T-helper 2 cell treated with Interferon-gamma antibody and Interleukin-4, amounts not matched to agents 5 μg/mL and 100 μg/mL, for 36 hours (primary cell): ENCODE measurements around the gene KRT17.
"Not testable (repeated sequence)": the region's sequence is repeated elsewhere in the genome, so short reads cannot be mapped to it uniquely, and the experiment has no call there.

ENCODE experiments used
- DNase-seq: peaks from one replicate; pipeline ENCODE4 v3.0.0; 2021; ENCODE audit warnings: low spot score
- H3K27ac Mint-ChIP-seq: one replicate; pipeline ENCODE4 v1.8.0; 2021; ENCODE audit warnings: mild to moderate bottlenecking, mixed read lengths
- H3K27me3 Mint-ChIP-seq: one replicate; pipeline ENCODE4 v1.8.0; 2021; ENCODE audit warnings: low read depth, mixed read lengths
- H3K36me3 Mint-ChIP-seq: one replicate; pipeline ENCODE4 v1.8.0; 2021; ENCODE audit warnings: low read depth, mixed read lengths
- H3K4me1 Mint-ChIP-seq: one replicate; pipeline ENCODE4 v1.8.0; 2021; ENCODE audit warnings: low read depth, mixed read lengths
- H3K4me3 Mint-ChIP-seq: one replicate; pipeline ENCODE4 v1.8.0; 2022; ENCODE audit warnings: mild to moderate bottlenecking, moderate library complexity, mixed read lengths
- H3K9me3 Mint-ChIP-seq: one replicate; pipeline ENCODE4 v1.8.0; 2021; ENCODE audit warnings: mixed read lengths

KRT17 gene

GRCh38 chr17:41622340-41623183 lies 1.8 kb downstream of the KRT17 start:
- not testable (repeated sequence) for H3K27ac Mint-ChIP-seq, H3K4me1 Mint-ChIP-seq, DNase-seq, H3K36me3 Mint-ChIP-seq, H3K27me3 Mint-ChIP-seq, H3K9me3 Mint-ChIP-seq, H3K4me3 Mint-ChIP-seq

GRCh38 chr17:41621916-41622315 lies 2.5 kb downstream of the KRT17 start:
- Mint-ChIP-seq H3K4me3 (no peak overlapping the region), H3K27ac (no peak overlapping the region), H3K36me3 (no peaks in the 10 kb centered on the region), H3K27me3 (peaks cover 2% of the 10 kb centered on the region), H3K4me1 (no peaks in the 10 kb centered on the region), H3K9me3 (no peaks in the 10 kb centered on the region)
- no peak for DNase-seq

DNA sequence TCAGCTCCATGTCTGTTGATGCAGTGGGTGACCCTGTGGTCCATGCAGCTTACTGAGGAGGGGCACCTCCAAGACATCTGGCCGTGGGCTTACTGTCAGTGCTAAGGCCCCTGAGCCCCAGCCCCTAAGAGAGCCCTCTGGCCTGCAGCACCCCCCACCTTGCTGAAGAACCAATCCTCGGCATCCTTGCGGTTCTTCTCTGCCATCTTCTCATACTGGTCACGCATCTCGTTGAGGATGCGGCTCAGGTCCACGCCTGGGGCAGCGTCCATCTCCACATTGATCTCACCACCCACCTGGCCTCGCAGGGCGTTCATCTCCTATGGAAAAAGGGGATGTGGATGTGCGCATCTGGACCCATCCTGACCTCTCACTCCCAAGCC lies 2.9 kb downstream of the KRT17 start:
- DNase-seq, H3K27me3 Mint-ChIP-seq, H3K27ac Mint-ChIP-seq, H3K4me3 Mint-ChIP-seq, H3K36me3 Mint-ChIP-seq, H3K4me1 Mint-ChIP-seq, H3K9me3 Mint-ChIP-seq: not testable (repeated sequence)

DNA sequence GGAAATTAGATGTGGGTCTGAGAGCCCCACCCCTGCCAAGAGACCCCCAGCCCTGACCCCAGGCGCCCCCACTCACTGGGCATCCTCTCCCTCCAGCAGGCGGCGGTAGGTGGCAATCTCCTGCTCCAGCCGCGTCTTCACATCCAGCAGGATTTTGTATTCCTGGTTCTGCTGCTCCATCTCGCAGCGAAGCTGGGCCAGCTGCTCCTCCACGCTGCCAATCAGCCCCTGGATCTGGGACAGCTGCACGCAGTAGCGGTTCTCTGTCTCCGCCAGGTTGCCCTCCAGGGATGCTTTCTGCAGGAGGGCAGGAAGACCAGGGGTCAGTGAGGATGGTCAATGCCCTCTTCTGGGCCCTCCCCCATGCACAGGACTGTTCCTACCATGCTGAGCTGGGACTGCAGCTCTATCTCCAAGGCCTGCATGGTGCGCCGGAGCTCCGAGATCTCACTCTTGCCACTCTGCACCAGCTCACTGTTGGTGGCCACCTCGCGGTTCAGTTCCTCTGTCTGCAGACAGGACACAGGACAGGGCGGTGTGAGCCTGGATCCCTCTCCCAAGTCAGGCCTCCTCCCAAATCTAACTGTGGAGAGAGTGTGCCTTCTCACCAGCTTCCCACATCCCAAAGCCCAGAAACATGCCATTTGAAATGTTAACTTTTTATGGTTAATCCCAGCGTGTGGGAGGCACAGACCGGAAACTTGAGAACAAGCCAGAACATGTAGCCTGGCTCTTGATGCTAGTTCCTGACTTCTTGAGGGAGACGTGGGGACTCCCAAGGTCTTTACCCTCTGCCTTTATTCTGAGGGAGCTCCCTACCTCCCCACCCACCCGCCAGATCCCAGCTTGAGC lies 3.6 kb downstream of the KRT17 start:
- no peak overlapping the region for H3K27ac Mint-ChIP-seq
- no peaks in the 10 kb centered on the region for H3K4me1 Mint-ChIP-seq
- no peak overlapping the region for H3K4me3 Mint-ChIP-seq
- H3K9me3 Mint-ChIP-seq, result no peaks in the 10 kb centered on the region
- H3K27me3 Mint-ChIP-seq, result peaks cover 2% of the 10 kb centered on the region
- DNase-seq, result no peak
- no peaks in the 10 kb centered on the region for H3K36me3 Mint-ChIP-seq

GRCh38 chr17:41619927-41620582 lies 4.3 kb downstream of the KRT17 start:
- not testable (repeated sequence) for H3K27me3 Mint-ChIP-seq, H3K4me3 Mint-ChIP-seq, H3K4me1 Mint-ChIP-seq, H3K9me3 Mint-ChIP-seq, H3K27ac Mint-ChIP-seq, H3K36me3 Mint-ChIP-seq, DNase-seq

DNA sequence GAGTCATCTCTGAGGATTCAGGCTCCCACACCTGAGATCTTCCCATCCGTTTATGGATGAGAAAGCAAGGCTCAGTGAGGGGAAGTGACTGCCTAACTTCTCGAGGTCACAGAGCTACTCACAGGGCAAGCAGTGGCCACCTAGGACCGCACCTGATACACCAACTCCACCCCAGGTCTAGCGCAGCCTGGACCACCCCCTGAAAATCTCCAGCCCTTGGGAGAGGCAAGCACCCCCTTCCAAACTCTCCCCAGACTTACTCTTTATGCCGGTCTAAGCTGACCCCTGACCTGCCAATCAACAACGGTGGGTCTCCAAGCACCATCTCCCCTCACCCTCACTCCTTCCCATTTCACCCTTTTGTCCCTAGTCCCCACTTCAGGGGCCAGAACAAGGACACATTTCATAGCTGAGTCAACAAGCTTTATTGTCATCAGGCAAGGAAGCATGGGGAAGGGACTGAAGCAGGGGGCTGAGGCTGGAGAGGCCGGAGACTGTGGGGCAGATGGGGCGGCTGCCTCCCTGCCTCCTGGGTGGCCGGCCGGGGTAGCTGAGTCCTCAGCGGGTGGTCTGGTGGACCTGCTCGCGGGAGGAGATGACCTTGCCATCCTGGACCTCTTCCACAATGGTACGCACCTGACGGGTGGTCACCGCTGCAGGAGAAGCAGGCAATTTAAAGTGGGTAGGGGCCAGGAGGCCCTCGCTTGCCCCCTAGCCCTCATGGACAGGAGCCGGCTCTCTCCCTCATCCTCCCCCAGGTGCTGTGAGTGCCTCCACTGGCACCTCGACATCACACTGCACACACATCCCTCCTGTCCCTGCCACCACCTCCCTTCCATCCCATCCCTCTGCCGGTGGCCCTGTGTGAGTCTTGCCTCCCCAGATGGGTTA lies 5.1 kb downstream of the KRT17 start:
- Mint-ChIP-seq H3K9me3 (no peaks in the 10 kb centered on the region), H3K36me3 (no peaks in the 10 kb centered on the region), H3K27ac (no peak overlapping the region), H3K27me3 (peaks cover 2% of the 10 kb centered on the region), H3K4me3 (no peak overlapping the region), H3K4me1 (no peaks in the 10 kb centered on the region)
- DNase-seq, result no peak

DNA sequence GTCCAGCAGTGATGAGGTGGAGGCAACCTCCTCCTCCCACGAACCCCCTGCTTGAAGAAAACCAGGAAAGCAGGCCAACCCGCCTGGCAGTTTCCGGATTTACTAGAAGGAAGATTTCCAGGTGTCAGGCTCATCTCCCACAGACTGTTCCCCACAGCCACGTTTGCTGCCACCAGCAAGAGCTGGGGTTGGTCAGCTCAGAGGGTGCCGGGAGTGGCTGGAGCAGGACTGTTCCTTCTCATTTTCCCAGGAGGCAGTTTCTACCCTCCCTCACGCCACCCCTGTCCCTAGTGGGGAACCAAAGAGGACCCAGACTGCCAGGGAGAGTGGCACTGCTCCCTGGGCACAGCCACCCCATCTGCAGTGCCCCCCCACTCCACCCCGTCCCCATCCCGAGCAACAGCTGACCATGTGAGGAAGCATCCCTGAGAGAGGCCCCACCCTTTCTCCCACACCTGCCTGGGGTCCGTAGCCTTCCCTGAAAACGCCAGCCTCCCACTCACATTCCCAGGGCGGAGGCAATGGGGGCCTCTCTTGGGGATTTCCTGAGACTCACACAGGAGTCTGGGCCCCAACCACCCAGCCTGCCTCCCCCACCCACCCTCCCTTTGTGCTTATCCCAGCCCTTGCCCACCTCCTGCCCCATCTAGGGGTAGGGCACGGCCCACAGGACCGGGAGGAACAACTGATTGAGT lies 5.9 kb downstream of the KRT17 start:
- Mint-ChIP-seq H3K27ac (no peak overlapping the region), H3K27me3 (peaks cover 2% of the 10 kb centered on the region), H3K4me1 (no peaks in the 10 kb centered on the region), H3K9me3 (no peaks in the 10 kb centered on the region), H3K4me3 (no peak overlapping the region), H3K36me3 (no peaks in the 10 kb centered on the region)
- DNase-seq, result no peak

DNA sequence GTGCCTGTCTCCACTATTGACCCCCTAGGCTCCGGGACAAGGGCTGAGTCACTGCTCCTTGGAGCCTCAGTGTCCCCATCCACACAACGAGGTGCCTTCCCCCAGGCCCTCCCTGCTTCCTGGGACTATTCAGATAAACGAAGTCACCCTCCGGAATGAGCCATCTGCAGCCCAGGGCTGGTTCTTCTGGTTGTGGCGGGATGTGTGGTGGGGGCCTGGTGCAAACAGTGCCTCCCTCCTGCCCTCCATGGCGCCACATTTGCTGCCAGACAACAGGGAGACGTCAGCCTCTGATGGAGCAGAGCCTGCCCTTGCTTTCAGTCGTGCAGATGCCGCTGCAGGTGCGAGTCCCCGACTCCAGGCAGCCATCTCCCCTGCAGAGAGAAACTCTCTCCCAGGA lies 6.7 kb downstream of the KRT17 start:
- H3K27ac Mint-ChIP-seq, result no peak overlapping the region
- no peaks in the 10 kb centered on the region for H3K4me1 Mint-ChIP-seq
- H3K9me3 Mint-ChIP-seq, result no peaks in the 10 kb centered on the region
- no peak for DNase-seq
- no peak overlapping the region for H3K4me3 Mint-ChIP-seq
- H3K36me3 Mint-ChIP-seq, result no peaks in the 10 kb centered on the region
- peaks cover 2% of the 10 kb centered on the region for H3K27me3 Mint-ChIP-seq

DNA sequence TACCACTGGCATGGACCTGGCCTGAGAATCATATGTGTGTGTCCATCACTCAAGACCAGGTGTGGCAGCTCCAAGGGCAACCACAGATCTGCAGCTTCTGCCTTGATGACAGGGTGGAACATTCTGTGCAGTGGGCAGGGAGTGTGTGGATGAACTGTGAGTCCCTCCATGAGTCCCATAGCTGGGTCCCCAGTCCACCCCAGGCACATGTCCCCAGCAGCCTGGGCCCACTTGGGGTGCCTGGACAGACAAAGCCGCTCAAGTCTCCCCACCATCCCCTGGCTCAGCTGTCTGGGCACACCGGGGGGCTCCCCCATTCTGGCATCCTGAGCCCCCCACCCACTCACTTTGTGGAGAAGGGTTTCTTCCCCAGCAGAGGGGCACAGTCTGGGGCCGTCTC lies 7.2 kb downstream of the KRT17 start:
- no peaks in the 10 kb centered on the region for H3K36me3 Mint-ChIP-seq
- H3K27me3 Mint-ChIP-seq, result peaks cover 2% of the 10 kb centered on the region
- DNase-seq, result no peak
- H3K27ac Mint-ChIP-seq, result no peak overlapping the region
- no peaks in the 10 kb centered on the region for H3K4me1 Mint-ChIP-seq
- no peak overlapping the region for H3K4me3 Mint-ChIP-seq
- H3K9me3 Mint-ChIP-seq, result no peaks in the 10 kb centered on the region

DNA sequence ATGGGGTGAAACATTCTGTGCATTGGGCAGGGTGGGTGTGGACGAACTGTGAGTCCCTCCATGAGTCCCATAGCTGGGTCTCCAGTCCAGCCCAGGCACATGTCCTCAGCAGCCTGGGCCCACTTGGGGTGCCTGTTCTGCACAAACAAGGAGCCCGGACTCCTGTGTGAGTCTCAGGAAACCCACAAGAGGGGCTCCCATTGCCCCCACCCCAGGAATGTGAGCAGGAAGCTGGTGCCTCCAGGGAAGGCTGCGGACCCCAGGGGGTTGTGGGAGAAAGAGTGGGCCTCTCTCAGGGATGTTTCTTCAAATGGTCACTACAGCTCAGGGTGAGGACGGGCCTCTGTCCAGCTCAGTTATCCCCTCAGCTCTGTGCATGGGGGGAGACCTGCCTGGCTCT lies 7.9 kb downstream of the KRT17 start:
- H3K27me3 Mint-ChIP-seq, H3K4me3 Mint-ChIP-seq, H3K4me1 Mint-ChIP-seq, H3K9me3 Mint-ChIP-seq, DNase-seq, H3K27ac Mint-ChIP-seq, H3K36me3 Mint-ChIP-seq: not testable (repeated sequence)

DNA sequence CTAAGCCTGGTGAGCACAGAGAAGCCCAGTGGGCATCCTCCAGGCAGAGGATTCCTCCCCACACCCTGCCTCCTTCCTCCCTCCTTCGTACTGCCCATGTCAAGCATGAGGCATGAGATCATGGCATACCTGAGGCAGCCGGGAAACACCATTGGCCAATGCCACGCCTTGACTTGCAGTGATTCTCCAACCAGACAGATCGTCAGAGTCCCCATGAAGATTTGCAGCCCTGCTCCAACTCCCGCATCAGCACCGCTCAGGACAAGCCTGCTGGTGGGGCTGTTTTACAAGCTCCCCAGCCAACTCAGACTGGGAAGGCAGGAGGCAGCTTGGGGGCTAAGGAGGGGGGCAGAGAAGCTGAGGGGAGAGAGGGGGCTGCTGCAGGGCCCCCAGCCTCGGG lies 8.9 kb downstream of the KRT17 start:
- no peak for DNase-seq
- Mint-ChIP-seq H3K36me3 (no peaks in the 10 kb centered on the region), H3K9me3 (no peaks in the 10 kb centered on the region), H3K27ac (no peak overlapping the region), H3K4me1 (no peaks in the 10 kb centered on the region), H3K27me3 (peaks cover 2% of the 10 kb centered on the region), H3K4me3 (no peak overlapping the region)

GRCh38 chr17:41614767-41615166 lies 9.6 kb downstream of the KRT17 start:
- H3K4me3 Mint-ChIP-seq, H3K4me1 Mint-ChIP-seq, H3K27me3 Mint-ChIP-seq, DNase-seq, H3K27ac Mint-ChIP-seq, H3K36me3 Mint-ChIP-seq, H3K9me3 Mint-ChIP-seq: not testable (repeated sequence)

DNA sequence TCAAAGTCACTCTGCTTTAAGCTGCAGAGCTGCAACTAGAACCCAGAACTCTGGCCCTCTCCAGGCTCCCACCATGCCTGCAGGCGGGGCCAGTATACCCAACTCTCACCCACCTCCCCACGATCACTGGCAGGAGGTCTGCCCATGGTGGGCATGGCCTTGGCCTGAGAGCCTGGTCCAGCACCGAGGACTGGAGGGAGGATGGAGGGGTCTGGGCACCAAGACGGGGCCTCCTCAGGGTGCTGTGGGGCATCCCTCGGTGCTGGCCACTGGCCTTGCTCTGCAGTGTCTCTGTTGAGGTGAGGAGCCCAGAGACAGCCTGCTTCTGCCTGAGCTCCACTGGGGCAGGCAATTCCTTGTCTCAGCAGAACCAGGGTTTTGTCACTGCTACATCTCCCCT lies 10.3 kb downstream of the KRT17 start:
- Mint-ChIP-seq H3K27me3 (peaks cover 6% of the 10 kb centered on the region), H3K4me3 (no peak overlapping the region), H3K27ac (no peak overlapping the region), H3K36me3 (no peaks in the 10 kb centered on the region), H3K9me3 (no peaks in the 10 kb centered on the region), H3K4me1 (no peaks in the 10 kb centered on the region)
- DNase-seq, result no peak
